Osteoblast (primary cell): ENCODE measurements around the gene AHSG. TPM values are rescaled to one million over a fixed set of nuclear protein-coding genes. Genes with fewer than 3 reads are reported as not detected.

Source experiments
- DNase-seq: peaks from one replicate; pipeline ENCODE4 v3.0.0; 2011; ENCODE audit warnings: low spot score, mixed read lengths; ENCODE audit not compliant: insufficient read length; ENCODE audit errors: missing footprints
- H2AFZ ChIP-seq: 2 replicates; pipeline ENCODE4 v1.6.0; 2011; ENCODE audit warnings: mild to moderate bottlenecking, low read length
- H3K27ac ChIP-seq: 2 replicates; pipeline ENCODE4 v1.5.1; 2011; ENCODE audit warnings: mild to moderate bottlenecking, low read depth, low read length, moderate library complexity
- H3K27me3 ChIP-seq: 2 replicates; pipeline ENCODE4 v1.6.0; 2012; ENCODE audit warnings: mild to moderate bottlenecking, control low read depth, inconsistent platforms, low read length, moderate library complexity; ENCODE audit not compliant: insufficient read depth
- H3K36me3 ChIP-seq: 2 replicates; pipeline ENCODE4 v1.5.1; 2011; ENCODE audit warnings: mild to moderate bottlenecking, low read length, control low read depth, moderate library complexity; ENCODE audit not compliant: insufficient read depth
- H3K4me1 ChIP-seq: 2 replicates; pipeline ENCODE4 v1.5.1; 2011; ENCODE audit warnings: mild to moderate bottlenecking, low read length, control low read depth, moderate library complexity; ENCODE audit not compliant: insufficient read depth
- H3K4me2 ChIP-seq: 2 replicates; pipeline ENCODE4 v1.6.0; 2011; ENCODE audit warnings: mild to moderate bottlenecking, low read length; ENCODE audit not compliant: insufficient read depth
- H3K4me3 ChIP-seq: fragments of 200-600 bp; sonication (generic); 3 replicates; pipeline ENCODE4 v1.5.1; 2012; ENCODE audit warnings: mild to moderate bottlenecking, low read length, inconsistent platforms; ENCODE audit not compliant: insufficient read depth
- H3K79me2 ChIP-seq: 2 replicates; pipeline ENCODE4 v1.6.0; 2012; ENCODE audit warnings: mild to moderate bottlenecking, low read length, control low read depth, inconsistent platforms; ENCODE audit not compliant: insufficient read depth
- H3K9me3 ChIP-seq: 2 replicates; pipeline ENCODE4 v1.5.1; 2011; ENCODE audit warnings: low read depth, low read length, control low read depth
- H4K20me1 ChIP-seq: 2 replicates; pipeline ENCODE4 v1.6.0; 2012; ENCODE audit warnings: mild to moderate bottlenecking, low read length, control low read depth; ENCODE audit not compliant: insufficient read depth
- total RNA-seq: library from RNA; depleted of rRNA; stranded (reverse); fragments of >200 nt; gene quantifications from 2 replicates; pipeline ENCODE4 v1.2.3, GENCODE V29; 2012
- TF ChIP-seq, protein P1 (sequence below): IDR thresholded peaks from 2 replicates; pipeline ENCODE4 v1.5.1; 2011; ENCODE audit warnings: mild to moderate bottlenecking, low read depth, low read length, moderate library complexity; ENCODE audit errors: extremely low read depth

AHSG gene
- total RNA-seq, 1 donor, result not detected

DNA sequence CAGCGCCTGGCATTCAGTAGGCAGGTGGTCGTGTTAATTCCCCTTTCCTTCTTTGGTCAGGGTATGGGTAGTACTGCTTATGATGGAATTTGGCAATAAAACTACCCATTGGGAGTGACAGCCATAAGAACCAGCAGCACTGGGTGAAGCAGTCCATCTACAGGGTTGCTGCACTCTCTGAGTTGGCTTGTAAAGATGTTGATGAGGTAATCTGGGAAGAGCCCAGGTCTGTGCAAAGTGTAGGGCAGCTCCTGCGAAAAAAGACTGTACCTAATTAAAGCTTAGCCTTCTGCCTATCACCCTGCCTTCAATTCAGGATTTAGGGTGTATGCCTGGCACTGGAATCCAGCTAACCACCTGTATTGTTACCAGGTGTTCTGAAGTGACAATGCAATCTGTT, 22.7 kb downstream of the AHSG start:
- no peaks in the 10 kb centered on the region for H3K79me2 ChIP-seq
- H3K9me3 ChIP-seq, result no peaks in the 10 kb centered on the region
- no peak overlapping the region for H2AFZ ChIP-seq
- no peaks in the 10 kb centered on the region for H3K27me3 ChIP-seq
- no peak overlapping the region for H3K27ac ChIP-seq
- TF ChIP-seq, protein P1, sequence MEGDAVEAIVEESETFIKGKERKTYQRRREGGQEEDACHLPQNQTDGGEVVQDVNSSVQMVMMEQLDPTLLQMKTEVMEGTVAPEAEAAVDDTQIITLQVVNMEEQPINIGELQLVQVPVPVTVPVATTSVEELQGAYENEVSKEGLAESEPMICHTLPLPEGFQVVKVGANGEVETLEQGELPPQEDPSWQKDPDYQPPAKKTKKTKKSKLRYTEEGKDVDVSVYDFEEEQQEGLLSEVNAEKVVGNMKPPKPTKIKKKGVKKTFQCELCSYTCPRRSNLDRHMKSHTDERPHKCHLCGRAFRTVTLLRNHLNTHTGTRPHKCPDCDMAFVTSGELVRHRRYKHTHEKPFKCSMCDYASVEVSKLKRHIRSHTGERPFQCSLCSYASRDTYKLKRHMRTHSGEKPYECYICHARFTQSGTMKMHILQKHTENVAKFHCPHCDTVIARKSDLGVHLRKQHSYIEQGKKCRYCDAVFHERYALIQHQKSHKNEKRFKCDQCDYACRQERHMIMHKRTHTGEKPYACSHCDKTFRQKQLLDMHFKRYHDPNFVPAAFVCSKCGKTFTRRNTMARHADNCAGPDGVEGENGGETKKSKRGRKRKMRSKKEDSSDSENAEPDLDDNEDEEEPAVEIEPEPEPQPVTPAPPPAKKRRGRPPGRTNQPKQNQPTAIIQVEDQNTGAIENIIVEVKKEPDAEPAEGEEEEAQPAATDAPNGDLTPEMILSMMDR, result no peak
- no peak for DNase-seq
- no peaks in the 10 kb centered on the region for H4K20me1 ChIP-seq
- no peak overlapping the region for H3K4me2 ChIP-seq
- H3K4me1 ChIP-seq, result no peaks in the 10 kb centered on the region
- H3K36me3 ChIP-seq, result no peaks in the 10 kb centered on the region
- H3K4me3 ChIP-seq, result no peak overlapping the region

DNA sequence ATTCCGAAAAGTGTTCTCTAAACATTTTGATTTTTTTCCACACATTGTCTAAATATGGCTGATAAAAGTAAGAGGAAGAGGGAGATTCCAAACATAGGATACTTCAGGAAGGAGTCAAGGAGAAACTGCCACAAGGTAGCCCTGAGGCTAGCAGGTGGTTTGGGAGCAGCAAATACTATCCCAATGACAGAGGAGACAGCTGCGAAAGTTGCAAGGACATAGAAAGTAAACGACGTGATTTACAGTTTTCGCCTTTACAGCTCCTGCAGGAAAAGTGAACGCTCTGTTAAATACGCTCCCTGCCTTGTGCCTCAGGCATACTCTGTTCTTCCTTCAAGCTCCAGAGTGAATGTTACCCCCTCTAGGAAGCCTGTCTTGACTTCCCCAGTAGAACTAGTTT, 23.7 kb downstream of the AHSG start:
- no peaks in the 10 kb centered on the region for H3K36me3 ChIP-seq
- no peaks in the 10 kb centered on the region for H3K9me3 ChIP-seq
- H3K27me3 ChIP-seq, result no peaks in the 10 kb centered on the region
- no peak for DNase-seq
- TF ChIP-seq, protein P1, result no peak
- no peak overlapping the region for H3K4me2 ChIP-seq
- H3K4me1 ChIP-seq, result no peaks in the 10 kb centered on the region
- H2AFZ ChIP-seq, result no peak overlapping the region
- H3K27ac ChIP-seq, result no peak overlapping the region
- H3K4me3 ChIP-seq, result no peak overlapping the region
- H3K79me2 ChIP-seq, result no peaks in the 10 kb centered on the region
- H4K20me1 ChIP-seq, result no peaks in the 10 kb centered on the region

DNA sequence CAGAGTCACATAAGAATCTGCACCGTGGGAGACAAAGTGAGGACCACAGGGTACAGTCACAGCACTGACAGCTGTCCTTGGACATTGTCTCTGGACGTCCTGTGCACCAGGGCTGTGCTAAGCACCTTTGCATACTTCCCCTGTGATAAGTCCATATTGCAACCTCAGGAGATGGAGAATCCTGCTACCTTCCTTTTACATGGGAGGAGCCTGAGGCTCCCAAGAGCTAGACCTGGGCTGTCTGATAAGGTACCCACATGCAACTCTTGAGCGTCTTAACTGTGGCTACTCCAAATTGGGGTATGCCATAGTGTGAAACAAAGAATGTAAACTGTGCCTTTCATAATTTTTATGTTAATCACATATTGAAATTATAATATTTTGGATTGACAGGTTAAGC, 24.8 kb downstream of the AHSG start:
- no peaks in the 10 kb centered on the region for H3K79me2 ChIP-seq
- H2AFZ ChIP-seq, result no peak overlapping the region
- H3K27me3 ChIP-seq, result peaks cover 9% of the 10 kb centered on the region
- no peaks in the 10 kb centered on the region for H3K36me3 ChIP-seq
- DNase-seq, result no peak
- no peaks in the 10 kb centered on the region for H4K20me1 ChIP-seq
- TF ChIP-seq, protein P1, result no peak
- H3K9me3 ChIP-seq, result no peaks in the 10 kb centered on the region
- no peaks in the 10 kb centered on the region for H3K4me1 ChIP-seq
- no peak overlapping the region for H3K27ac ChIP-seq
- no peak overlapping the region for H3K4me3 ChIP-seq
- H3K4me2 ChIP-seq, result no peak overlapping the region

DNA sequence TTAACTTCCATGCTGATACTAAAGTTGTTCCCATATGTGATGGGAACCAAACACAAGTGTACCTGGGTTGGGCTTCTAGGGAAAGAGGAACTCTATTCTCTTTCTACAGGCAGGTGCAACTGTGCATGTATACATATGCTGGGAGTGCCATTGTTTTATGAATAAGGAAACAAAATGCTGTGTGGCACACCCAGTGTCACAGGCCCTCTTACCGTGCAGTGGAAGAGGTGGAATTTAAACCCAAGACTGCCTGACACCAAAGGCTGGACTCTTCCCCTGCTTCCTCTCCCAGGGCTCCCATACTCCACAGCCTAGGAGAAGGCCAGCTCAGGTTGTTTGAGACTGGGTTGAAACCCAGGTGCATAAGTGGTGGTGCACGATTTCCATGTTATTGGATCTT, 25.4 kb downstream of the AHSG start:
- no peak overlapping the region for H3K4me2 ChIP-seq
- TF ChIP-seq, protein P1, result no peak
- no peak overlapping the region for H3K4me3 ChIP-seq
- no peak overlapping the region for H2AFZ ChIP-seq
- no peaks in the 10 kb centered on the region for H3K79me2 ChIP-seq
- no peaks in the 10 kb centered on the region for H4K20me1 ChIP-seq
- no peaks in the 10 kb centered on the region for H3K4me1 ChIP-seq
- DNase-seq, result no peak
- H3K27ac ChIP-seq, result no peak overlapping the region
- peaks cover 11% of the 10 kb centered on the region for H3K27me3 ChIP-seq
- no peaks in the 10 kb centered on the region for H3K36me3 ChIP-seq
- no peaks in the 10 kb centered on the region for H3K9me3 ChIP-seq
